Measurements from ENCODE around the gene SPRY4.

- TF ChIP-seq POLR2A (IDR thresholded peaks at IDR 0.05; ENCODE audit: low read depth, low read length) = no peak
- TF ChIP-seq TAF1 (IDR thresholded peaks at IDR 0.05; ENCODE audit: borderline replicate concordance, low read depth, low read length) = no peak
Observed at GRCh38 chr5:142313682-142314081, 11.1 kb downstream of the SPRY4 start.

Measured in GM12892 (cell line).